GM19239 (cell line): ENCODE results near the gene FOXE3.
"Not testable (repeated sequence)": the region's sequence is repeated elsewhere in the genome, so short reads cannot be mapped to it uniquely, and the experiment has no call there.

ENCODE experiments used
- DNase-seq: peaks from one replicate; pipeline ENCODE4 v3.0.0; 2011; ENCODE audit warnings: low spot score; ENCODE audit not compliant: insufficient read length
- FAIRE-seq: peaks from 2 replicates; lab custom pipeline; 2011; peaks lifted over from hg19 to GRCh38; lab: Jason Lieb, UNC

FOXE3 gene

GRCh38 chr1:47444562-47445465 is 28.7 kb downstream of the FOXE3 start:
- FAIRE-seq = no peak

GRCh38 chr1:47445823-47446550 is 29.9 kb downstream of the FOXE3 start:
- no peak for FAIRE-seq
- no peak for DNase-seq

More at GRCh38 chr1:47444562-47445465, 28.7 kb downstream of the FOXE3 start:
- no peak for DNase-seq

DNA sequence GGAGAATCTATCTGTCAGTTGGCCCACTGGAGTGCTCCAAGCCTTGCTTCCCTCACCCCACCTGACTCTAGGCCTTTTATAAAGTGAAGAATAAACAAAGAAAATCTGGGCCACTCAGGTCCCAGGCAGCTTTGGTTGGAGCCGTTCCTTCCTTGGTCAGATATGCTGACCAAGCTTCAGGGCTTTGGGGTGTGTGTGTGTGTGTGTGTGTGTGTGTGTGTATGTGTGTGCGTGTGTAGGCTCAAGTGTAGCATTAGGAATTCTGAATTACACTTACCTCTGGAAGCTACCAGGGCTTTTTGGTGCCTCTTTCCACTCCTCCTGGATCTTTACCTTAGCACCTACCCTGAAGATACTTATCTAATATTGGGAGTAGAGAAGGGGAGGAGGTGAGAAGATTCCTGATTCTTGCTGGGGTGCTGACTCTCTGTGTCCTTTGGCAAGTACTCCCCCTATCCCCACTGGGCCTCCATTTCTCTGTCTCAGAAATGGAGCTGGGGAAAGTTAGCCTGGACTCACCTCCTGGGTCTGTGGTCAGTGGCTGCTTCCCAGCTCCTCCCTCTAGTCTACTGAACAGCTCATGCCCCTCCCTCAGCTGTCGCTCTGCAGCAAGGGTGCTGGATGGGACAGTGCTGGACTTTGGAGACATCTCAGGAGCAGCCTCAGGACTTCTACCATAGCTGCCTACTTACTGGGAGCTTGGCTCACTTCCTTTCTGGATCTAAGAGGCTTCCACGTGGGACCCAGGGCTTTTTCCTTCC is 32.6 kb downstream of the FOXE3 start:
- FAIRE-seq = no peak
- no peak for DNase-seq

- no peak for FAIRE-seq
- DNase-seq = no peak
Observed at GRCh38 chr1:47449822-47450552, 33.9 kb downstream of the FOXE3 start.

- FAIRE-seq (no peak), DNase-seq (no peak)
Observed at GRCh38 chr1:47450606-47451005, 34.5 kb downstream of the FOXE3 start.

GRCh38 chr1:47452426-47452825 is 36.3 kb downstream of the FOXE3 start:
- FAIRE-seq (no peak), DNase-seq (no peak)

DNA sequence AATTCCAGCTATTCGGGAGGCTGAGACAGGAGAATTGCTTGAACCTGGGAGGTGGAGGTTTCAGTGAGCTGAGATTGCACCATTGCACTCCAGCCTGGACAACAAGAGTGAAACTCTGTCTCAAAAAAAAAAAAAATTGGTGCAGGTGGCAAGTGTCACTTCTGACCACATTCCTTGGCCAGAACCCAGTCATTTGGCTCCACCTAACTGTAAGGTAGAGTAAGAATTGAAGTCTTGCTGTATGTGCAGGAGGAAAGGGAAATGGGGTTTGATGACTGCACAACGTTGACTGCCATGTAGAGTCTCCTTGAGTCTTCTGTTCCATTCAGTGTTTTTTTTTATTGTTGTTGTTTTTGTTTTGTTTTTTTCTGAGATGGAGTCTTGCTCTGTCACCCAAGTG is 37.8 kb downstream of the FOXE3 start:
- DNase-seq, FAIRE-seq: not testable (repeated sequence)

- DNase-seq (no peak), FAIRE-seq (no peak)
Observed at GRCh38 chr1:47456250-47456649, 40.2 kb downstream of the FOXE3 start.

DNA sequence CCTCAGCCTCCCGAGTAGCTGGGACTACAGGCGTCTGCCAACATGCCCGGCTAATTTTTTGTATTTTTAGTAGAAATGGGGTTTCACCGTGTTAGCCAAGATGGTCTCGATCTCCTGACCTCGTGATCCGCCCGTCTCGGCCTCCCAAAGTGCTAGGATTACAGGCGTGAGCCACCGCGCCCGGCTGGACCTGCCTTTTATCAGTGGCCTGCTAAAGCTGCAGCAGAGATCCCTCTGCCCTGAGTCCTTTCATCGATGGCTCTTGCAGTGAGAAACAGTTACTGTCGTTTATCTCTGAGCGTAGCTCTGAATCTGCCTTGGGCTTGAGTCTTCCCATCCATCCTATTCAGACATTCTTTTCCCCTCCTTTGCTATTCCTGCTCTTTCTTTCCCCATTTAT is 41.5 kb downstream of the FOXE3 start:
- not testable (repeated sequence) for DNase-seq, FAIRE-seq

DNA sequence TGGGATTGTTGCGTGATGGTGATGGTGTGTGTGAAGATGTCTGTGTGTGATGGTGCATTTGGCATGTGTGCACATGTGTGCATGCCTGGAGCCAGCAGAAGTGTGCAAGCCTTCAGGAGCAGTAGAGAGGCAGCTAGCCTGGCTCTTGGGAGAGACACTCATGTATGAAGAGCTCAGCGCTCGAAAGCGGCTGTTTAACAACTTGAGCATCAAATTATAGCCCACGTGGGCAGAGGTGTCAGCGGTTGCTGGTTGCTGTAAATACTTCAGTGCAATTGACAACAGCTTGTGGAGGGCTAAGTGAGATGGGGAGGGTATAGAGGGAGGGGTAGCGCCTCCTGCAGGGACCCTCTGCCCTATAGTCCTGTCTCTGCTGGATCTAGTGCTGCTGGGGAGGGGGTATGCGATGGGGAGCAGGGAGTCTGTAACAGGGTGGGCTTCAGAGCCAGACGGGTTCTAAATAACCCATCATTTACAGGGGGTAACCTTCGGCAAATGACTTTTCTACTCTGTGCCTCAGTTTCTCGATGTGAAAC is 43.2 kb downstream of the FOXE3 start:
- no peak for FAIRE-seq

DNA sequence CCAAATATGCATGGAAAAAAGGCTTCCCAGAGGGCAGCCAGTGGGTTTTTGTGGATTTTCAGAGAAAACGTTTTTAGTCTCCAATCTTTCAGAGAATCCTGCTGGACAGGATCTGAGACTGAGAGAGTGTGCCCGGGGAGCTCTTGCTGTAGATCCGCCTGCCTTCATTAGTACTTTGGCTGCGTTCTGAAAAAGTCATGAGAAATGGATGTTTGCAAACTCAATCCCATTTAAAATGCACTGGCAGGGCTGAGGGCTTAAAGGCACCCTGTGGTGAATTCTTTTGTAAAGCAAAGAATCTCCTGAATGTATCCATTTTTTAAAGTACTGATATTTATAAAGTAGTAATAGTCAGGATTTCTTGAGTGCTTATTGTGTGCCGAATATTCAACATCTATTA is 44.0 kb downstream of the FOXE3 start:
- FAIRE-seq = no peak
- no peak for DNase-seq

More for the DNA sequence above, 43.2 kb downstream of the FOXE3 start:
- DNase-seq = no peak

DNA sequence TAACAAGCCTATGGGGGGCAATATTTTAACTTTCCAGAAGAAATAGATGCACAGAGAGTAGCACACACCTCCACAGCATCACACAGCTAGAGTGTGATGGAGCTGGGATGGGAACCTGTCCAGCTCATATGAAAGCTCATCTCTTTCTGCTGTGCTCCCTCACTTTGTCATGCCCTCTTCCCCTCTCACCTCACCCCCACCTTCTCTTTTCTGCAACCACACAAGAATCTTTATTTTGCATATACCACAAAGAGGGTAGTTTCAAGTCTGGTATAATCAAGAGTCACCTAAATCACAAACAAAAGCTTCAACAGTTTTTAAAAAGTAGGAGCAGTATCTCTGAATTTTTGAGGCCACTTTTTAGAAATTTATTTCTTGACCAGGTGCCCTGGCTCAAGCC is 44.4 kb downstream of the FOXE3 start:
- FAIRE-seq (no peak), DNase-seq (no peak)

DNA sequence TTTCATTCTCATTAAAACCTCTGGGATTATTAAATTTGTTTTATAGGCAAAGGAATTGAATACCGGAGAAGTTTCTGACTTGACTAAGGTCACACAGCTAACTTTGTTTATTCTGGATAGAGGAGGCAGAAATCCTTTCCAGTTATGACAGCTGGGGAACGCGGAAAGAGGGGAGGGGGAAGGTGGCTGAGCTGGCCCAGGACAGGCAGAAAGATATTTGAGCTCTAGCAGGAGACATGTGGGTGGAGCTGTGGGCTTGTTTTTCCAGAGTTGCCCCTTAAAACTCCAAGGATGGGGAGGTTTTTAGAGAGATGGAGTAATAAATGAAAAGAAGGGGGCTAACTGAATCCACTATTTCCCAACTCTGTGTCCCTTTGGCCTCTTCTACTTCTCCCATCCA is 49.5 kb downstream of the FOXE3 start:
- no peak for DNase-seq
- no peak for FAIRE-seq
